ENCODE data around the gene AHNAK. TPM values are rescaled to one million over a fixed set of nuclear protein-coding genes. Genes with fewer than 3 reads are reported as not detected.
"Not testable (repeated sequence)": the region's sequence is repeated elsewhere in the genome, so short reads cannot be mapped to it uniquely, and the experiment has no call there.

The AHNAK gene
- polyA plus RNA-seq, 2 of the 4 experiments (the other 2 are of a cell fraction) = 43.3 to 82.0 TPM

DNA sequence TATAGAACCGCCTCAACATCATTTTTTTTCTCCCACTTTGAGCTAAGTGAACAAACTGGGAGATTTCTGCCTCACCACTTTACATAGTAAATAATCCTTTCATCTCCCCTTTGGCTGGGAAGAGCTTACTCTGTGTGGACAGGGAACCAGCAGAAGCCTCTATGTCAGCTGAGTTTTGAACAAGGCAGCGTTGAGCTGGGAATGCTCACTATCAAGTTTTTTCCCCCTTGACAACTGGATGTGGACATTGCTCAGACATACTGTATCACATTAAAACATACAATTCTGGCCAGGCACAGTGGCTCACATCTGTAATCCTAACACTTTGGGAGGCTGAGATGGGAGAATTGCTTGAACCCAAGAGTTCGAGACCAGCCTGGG lies 46.0 kb downstream of the AHNAK start:
- DNase-seq (ENCODE audit: low read depth in 1 of 2, low spot score in 1 of 2) = no peak
- Histone ChIP-seq H3K27ac (peak overlapping the region in 1 of 2 experiments; percentile 63; a peak in 1 of 6 replicates), H3K4me2 (no peak overlapping the region), H3K4me1 (peaks cover 52% of the 10 kb centered on the region), H3K9me3 (no peaks in the 10 kb centered on the region), H3K4me3 (no peak overlapping the region)
- no peak for FAIRE-seq
- TF ChIP-seq CHD4 (IDR thresholded peaks at IDR 0.05; ENCODE audit: borderline replicate concordance) (no peak), ZSCAN20 (CRISPR knock-in tag; IDR thresholded peaks at IDR 0.05) (no peak), NPAS2 (CRISPR knock-in tag; IDR thresholded peaks at IDR 0.05; ENCODE audit: borderline replicate concordance) (no peak), ZC3H11A (IDR thresholded peaks at IDR 0.05) (no peak), NFE2L2 (conservative IDR thresholded peaks at IDR 0.05; ENCODE audit: low read length) (no peak), JUNB (IDR thresholded peaks at IDR 0.05) (no peak), EHMT2 (IDR thresholded peaks at IDR 0.05; ENCODE audit: low read depth) (no peak), PBX3 (IDR thresholded peaks at IDR 0.05) (no peak), HEYL (CRISPR knock-in tag; IDR thresholded peaks at IDR 0.05) (no peak)
- TF ChIP-seq, protein P1, sequence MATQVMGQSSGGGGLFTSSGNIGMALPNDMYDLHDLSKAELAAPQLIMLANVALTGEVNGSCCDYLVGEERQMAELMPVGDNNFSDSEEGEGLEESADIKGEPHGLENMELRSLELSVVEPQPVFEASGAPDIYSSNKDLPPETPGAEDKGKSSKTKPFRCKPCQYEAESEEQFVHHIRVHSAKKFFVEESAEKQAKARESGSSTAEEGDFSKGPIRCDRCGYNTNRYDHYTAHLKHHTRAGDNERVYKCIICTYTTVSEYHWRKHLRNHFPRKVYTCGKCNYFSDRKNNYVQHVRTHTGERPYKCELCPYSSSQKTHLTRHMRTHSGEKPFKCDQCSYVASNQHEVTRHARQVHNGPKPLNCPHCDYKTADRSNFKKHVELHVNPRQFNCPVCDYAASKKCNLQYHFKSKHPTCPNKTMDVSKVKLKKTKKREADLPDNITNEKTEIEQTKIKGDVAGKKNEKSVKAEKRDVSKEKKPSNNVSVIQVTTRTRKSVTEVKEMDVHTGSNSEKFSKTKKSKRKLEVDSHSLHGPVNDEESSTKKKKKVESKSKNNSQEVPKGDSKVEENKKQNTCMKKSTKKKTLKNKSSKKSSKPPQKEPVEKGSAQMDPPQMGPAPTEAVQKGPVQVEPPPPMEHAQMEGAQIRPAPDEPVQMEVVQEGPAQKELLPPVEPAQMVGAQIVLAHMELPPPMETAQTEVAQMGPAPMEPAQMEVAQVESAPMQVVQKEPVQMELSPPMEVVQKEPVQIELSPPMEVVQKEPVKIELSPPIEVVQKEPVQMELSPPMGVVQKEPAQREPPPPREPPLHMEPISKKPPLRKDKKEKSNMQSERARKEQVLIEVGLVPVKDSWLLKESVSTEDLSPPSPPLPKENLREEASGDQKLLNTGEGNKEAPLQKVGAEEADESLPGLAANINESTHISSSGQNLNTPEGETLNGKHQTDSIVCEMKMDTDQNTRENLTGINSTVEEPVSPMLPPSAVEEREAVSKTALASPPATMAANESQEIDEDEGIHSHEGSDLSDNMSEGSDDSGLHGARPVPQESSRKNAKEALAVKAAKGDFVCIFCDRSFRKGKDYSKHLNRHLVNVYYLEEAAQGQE (IDR thresholded peaks at IDR 0.05) = no peak
- POLR2A ChIA-PET = interaction anchor here (1.3 kb wide), 1 partner anchor 46 kb away, joined by 3 read pairs; the partner anchor contains the start of gene AHNAK
- CTCF ChIA-PET = interaction anchor here (0.6 to 13.1 kb wide), 7 partner anchors 11 to 106 kb away, joined by 3 to 143 read pairs (median 4); partner anchors contain the start of gene AHNAK
- 89% methylated on average over 3 of the region's 3 CpGs for WGBS (ENCODE audit: missing lambda C conversion rate)
- ATAC-seq = no peak

- Histone ChIP-seq H3K4me3 (no peak overlapping the region), H3K27ac (peak overlapping the region; percentile 1 to 63; a peak in 4 of 6 replicates), H3K4me2 (no peak overlapping the region), H3K4me1 (peaks cover 49% of the 10 kb centered on the region), H3K9me3 (no peaks in the 10 kb centered on the region)
- ChIA-PET CTCF (interaction anchor here (0.6 to 13.1 kb wide), 10 partner anchors 8 to 105 kb away, joined by 3 to 143 read pairs (median 4); partner anchors contain the start of gene AHNAK), POLR2A (interaction anchor here (1.2 to 1.3 kb wide), 2 partner anchors 47 to 75 kb away, joined by 3 read pairs; partner anchors contain the start of gene AHNAK)
- no peak for TF ChIP-seq CBX8 (IDR thresholded peaks at IDR 0.05)
- no peak for TF ChIP-seq USF2 (IDR thresholded peaks at IDR 0.05)
- TF ChIP-seq EP300 (IDR thresholded peaks at IDR 0.05) = no peak
- TF ChIP-seq CBX2 (IDR thresholded peaks at IDR 0.05; ENCODE audit: borderline replicate concordance, low read depth) = no peak
- DNase-seq (ENCODE audit: low read depth in 1 of 2, low spot score in 1 of 2) (no peak), ATAC-seq (no peak), FAIRE-seq (no peak)
- 90% methylated on average over 12 of the region's 12 CpGs for WGBS (ENCODE audit: missing lambda C conversion rate)
Observed at GRCh38 chr11:62499944-62500649, 46.5 kb downstream of the AHNAK start.

- H3K4me3 ChIP-seq, H3K9me3 ChIP-seq, FAIRE-seq, H3K4me2 ChIP-seq: not testable (repeated sequence)
- H3K4me1 ChIP-seq = peaks cover 43% of the 10 kb centered on the region
- ATAC-seq = peak in 1 of 2 experiments; percentile 36; a peak in 3 of 6 replicates
- WGBS (ENCODE audit: missing lambda C conversion rate) = 88% methylated on average over 17 of the region's 17 CpGs
- POLR2A ChIA-PET = interaction anchor here (1.2 to 1.3 kb wide), 2 partner anchors 47 to 75 kb away, joined by 3 read pairs; partner anchors contain the start of gene AHNAK
- peak overlapping the region; percentile 1 to 63; a peak in 4 of 6 replicates for H3K27ac ChIP-seq
- CTCF ChIA-PET = interaction anchor here (0.6 to 13.1 kb wide), 12 partner anchors 8 to 104 kb away, joined by 3 to 143 read pairs (median 6); partner anchors contain the start of gene AHNAK
- DNase-seq (ENCODE audit: low read depth in 1 of 2, low spot score in 1 of 2) = peak in 1 of 2 experiments; percentile 41
Observed at GRCh38 chr11:62499311-62499943, 47.2 kb downstream of the AHNAK start.

Measured in A549 (cell line).